HG03025 (cell line): ENCODE measurements around the gene BLCAP.

Experiments used
- ATAC-seq: cut with Tn5 transposase; IDR thresholded peaks from one replicate; pipeline ENCODE4 v1.9.1; 2021; ENCODE audit warnings: mild to moderate bottlenecking, moderate library complexity; ENCODE audit not compliant: unreplicated experiment, low FRiP score

BLCAP gene

DNA sequence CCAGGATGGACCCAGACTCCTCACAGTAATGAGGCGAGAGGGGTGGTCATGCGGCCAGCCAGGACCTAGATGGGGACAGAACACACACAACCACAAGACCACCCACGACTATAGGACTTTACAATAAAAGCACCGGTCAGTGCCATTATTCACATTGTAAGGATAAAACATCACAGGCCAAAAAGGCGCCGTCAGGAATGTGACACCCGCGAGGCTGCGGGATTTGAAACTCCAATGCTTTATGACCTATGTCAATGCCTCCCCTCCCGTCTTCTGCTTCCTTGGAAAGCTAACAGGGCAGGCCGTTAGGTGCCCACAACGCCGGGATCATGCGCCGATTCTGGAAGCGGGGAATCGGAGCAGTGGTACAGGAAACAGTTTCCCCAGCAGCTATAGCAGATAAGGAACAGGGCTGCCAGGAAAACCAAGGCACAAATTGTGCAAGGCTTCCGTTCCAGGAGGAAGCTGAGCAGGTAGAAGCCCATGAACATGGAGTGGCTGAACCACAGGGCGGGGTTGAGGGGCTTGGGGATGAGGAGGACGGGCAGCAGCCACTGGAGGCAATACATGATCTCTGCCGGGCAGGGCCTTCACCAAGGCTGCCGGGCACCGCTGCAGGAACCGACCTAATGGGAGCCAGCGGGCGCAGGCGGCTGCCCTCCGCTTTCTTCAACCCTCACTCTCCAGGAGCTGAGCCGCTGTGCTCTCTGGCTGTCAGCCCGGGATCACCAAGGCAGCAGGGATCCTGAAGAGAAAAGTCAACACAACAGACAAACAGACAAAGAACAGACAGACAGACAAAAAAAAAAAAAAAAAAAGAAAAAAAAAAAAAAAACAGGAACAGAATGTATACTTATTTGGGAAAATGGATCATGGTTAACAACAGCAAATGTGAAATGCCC is 8.8 kb downstream of the BLCAP start:
- ATAC-seq = no peak

DNA sequence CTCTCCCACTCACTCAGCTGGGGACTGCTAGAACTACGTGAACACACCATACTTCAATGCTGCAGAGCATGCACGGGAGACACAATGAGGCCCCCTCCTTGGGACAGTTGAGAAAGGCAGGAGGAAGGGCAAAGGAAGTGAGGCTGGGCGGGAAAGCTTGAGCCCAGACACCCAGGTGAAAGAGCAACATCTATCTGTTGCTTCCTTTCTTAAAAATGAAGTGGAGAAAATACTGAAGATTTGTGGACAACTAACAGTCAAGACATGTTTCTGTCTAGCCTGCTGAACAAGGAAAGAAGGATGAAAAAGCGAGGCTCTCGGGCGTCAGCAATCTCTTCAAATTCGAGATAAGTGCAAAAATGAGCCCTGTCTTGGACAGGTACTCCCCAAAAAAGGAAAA is 9.6 kb downstream of the BLCAP start:
- ATAC-seq = no peak

DNA sequence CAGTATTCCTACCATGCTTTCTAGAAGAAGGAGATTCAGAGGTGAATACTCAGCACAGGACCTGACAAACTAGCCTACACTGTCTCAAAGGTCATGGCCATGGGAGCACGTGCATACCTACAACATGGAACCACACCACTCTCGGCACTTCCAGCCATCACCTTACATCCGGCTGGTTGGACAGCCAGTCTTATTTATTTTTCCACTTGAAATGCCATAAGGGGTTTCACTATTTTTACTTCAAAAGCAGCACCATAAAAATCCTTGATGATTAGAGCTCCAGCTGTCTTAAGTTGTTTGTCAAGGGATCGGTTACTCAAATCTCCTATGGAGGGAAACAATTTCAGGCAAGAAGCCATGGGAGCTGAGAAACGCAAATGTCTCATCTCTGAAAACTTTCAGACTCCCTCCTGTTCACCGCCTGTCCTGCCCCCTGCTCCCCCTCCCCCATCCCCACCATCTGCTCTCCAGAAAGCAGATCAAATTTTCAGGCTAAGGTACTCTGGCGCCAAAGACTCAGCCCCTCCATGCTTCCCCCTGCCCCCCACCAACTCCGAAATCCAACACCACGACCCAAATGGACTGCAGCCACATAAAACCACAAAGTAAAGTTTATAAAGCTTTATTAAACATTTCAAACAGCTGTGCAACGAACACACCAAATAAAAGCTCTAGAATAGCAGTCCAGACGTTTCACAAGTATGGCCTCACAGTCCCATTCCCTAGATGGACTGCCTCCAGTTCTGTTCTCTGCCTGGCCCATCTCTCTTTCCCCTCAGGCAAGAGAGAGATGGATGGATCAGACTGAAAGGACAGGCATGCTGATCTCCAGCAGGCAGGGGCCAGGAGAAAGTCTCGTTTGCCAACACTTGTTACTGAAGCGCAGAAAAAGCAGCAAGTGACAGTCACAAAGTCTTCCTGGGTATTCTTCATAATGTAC is 10.6 kb downstream of the BLCAP start:
- no peak for ATAC-seq

DNA sequence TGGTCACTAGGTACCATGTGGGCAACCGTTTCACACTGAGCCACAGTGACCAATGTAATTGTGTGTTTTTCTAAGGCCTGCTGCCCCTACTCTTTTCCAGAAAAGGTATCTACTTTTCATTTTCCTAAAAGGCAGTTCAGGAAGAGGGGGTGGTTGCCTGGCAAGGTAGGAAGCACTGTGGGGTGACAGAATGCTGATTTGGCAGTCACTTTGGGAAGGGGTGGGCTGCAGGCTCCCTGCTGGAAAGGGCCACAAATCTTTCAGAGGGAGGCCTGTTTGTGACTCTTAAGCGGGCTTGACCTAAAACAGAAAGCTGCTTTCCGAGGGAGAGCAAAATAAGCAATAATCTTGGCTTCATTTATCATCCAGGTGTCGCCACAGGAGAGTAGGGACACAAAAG is 11.8 kb downstream of the BLCAP start:
- ATAC-seq = no peak

DNA sequence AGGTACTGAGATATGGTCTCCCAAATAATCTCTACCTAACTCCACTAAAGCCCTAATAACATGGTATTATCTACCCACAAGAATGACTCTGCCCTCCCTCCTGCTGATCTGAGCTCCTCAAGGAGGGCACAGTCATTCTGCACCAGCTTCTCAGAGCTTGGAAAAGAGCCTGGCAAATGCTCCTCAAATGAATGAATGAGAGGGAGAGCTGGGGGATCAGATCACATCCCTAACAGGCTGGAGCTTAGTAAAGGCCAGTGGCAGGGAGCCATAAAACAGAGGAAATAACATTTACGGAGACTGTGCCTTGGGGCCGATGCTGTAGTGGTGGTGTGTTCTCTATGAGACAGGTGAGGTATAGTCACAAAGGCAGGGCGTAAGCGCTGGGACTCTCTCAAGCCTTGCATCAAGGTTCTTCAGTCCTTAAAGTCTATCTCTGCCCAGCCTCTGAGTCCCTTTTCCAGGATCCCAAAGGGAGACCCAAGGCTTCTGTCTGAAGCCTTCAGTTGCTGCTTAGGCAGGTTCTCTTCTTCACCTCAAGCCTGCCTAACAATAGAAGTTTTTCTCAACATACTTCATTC is 13.8 kb downstream of the BLCAP start:
- ATAC-seq = no peak

DNA sequence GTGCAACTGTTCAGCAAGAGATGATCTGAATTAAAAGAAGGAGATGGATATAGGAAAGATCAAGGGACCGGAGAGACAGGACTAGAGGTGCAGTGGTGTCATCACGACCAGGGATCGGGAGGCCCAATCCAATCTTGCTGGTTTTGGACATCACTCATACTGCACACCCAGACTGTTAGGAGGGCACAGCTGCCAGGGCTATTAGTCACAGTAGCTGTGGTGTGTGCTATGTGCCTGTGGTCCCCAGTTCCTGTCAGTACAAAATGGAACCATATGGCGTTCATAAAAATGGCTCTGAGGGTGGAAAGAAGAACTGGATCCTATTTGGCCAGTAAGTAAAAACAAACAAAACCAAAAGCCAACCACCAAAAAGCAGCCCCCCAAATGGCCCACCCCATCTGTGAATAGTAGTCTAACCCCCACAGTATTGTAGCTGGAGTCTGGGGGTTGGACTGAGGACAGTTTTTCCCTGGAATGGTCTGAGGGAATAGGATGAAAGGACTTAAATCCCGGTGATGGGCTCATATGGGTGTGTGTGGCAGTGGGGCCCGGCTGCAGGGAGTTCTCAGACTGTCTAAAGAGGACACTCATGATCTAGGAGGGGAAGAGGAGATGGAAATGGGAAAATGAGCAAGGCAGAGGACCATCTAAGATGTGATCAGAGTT is 15.9 kb downstream of the BLCAP start:
- ATAC-seq = no peak

DNA sequence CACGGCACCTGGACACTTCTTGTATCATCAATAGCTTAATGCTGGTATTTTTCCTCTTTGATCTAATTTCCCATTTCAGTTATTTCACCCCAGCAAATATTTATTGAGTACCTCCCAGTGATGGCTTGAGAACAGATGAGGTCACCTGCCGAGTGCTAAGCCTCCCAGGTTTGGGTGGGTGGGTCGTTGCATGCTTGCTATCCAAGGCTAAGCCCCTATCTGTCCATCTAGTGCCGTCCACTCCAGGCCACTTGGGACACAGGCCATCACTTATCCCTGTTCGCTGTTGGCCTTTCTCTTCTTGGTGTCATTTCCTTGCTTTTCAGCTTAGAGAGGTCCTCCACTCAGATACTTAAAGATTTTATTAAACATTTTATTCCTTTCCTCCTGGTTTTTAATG is 17.4 kb downstream of the BLCAP start:
- no peak for ATAC-seq

DNA sequence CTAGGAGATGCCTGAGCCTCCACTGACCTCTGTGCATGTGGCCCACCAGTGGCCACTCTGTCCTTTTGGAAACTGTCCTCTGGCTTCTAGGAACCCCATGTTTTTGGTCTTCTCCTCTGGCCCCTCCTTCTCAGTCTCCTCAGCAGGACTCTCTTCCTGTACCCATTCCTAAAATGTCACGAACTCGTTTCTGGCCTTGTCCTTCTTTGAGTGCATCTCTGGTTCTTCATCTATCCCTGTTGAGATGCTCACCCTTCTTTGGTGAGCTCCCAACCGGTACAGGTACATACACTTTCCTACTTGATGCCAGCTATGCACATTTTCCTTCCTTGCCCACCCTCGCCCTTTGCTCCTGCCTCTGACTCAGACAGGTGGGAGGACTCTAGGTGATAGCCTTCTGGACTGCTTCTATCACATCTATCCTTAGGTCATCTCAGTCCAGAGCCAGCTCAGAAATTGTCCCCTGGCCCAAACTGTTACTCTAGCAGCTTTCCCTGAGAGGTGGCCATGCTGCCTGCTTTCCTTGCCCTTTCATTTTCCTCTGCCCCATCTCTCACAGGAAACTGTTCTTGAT is 21.4 kb downstream of the BLCAP start:
- ATAC-seq = no peak

DNA sequence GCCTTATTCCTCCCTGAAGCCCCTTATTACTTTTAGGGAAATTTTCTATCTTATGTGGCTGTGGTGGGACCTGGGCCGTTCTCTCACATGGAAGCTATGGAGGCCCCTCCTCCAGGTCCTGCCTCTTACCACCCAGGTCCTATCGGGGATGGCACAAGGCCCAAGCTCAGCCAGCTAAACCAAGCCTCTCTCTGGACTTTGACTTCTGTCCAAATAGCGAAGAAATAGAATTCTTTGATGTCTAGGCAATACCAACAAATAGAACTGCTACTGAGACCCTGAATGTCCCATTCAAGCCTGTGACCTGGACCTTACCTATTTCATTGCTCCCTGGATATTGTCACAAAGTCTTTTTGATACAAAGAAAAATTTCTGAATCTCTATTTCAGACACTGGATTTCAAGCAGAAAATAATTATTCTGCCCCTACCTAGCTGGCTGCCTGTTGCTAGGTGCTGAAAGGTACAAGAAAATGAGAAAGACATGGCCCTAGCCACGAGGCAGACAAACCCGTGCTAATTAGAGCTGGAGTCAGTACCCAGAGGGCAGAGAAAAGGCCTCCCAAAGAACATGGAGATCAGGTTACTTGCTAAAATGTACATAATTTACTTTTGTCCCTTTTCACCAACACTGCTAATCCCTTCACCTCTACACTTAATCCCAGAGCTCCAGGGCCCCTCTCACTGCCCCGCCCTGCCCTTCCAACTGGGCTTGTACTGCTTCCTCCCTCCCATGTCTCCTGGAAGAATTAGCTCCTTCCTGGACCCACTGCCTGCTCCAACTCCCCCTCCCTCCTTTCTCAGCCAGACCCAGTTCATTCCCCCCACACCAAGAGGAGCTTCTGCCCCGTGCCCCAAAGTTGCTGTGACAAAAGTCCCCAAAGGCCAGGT is 22.2 kb downstream of the BLCAP start:
- no peak for ATAC-seq

DNA sequence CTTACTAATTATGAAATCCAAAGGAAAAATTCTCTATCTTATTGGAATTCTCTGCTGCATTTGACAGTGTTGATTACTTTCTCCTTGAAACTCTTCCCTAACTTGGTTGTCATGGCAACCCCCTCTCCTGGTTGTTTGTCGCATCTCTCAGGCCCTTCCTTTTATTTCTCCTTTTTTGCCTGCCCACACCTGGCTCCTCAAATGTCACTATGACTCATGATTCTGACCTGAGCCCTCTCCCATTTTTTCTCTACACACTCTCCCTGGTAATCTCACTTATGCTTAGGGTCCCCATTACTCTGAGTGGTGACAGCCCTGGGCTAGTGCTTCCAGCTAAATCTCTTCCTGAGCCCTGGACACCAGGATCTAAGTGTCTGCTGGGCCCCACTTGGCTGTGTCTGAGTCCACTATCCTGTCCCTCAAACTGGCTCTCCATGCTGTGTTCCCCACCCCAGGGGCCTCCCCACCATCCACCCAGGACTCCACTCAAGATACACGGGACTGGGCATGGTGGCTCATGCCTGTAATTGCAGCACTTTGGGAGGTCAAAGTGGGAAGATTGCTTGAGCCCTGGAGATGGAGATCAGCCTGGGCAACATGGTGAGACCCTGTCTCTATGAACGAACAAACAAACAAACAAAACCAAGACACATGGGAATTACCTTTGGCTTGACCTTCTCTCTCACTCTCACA is 23.1 kb downstream of the BLCAP start:
- ATAC-seq = no peak

DNA sequence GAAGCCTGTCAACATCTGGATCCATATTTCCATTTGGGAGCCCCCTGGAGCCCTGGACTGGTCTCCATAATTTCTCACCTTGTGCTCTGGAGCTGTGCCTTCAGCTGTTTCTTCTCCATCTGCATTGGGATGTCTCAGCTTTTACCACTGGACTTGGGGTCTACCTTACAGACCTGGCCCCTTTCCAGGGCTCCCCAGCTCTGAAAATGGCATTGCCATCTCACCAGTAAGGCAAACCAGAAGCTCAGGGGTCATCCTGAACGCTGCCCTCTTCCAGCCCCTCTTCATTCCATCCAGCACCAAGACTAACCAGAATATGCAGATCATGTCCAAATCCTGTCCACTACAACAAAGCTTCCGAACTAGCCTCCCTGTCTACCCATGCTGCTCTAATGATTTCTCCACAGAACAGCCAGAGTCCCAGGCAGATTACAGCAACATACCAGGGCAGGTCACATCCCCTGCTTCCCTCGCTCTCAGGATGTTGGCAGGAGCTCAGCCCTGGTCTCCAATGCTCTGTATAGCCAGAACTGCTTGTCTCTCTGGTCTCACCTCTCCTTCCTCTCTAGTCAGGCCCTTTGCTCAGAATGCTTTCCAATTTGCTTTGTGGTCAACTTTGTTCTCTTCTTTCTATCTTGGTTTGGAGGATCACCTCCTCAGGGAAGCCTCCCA is 24.3 kb downstream of the BLCAP start:
- ATAC-seq = no peak

DNA sequence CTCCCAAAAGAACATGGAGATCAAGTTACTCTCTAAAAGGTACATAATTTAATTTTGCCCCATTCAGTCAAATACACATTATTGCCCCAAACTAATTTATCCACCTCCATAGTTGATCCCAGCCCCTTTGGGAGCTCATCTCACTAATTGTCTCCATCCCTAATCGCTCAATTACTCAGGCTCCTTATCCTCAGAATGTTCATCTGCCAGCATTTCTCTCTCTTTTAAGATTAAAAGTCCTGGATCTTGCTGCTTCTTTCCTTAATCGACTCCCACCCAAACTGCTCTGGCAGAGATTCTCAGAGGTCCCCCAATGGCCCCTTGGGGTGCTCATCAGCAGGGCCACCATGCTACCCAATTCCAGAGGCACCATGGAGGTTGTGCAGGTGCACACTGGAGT is 25.0 kb downstream of the BLCAP start:
- no peak for ATAC-seq

DNA sequence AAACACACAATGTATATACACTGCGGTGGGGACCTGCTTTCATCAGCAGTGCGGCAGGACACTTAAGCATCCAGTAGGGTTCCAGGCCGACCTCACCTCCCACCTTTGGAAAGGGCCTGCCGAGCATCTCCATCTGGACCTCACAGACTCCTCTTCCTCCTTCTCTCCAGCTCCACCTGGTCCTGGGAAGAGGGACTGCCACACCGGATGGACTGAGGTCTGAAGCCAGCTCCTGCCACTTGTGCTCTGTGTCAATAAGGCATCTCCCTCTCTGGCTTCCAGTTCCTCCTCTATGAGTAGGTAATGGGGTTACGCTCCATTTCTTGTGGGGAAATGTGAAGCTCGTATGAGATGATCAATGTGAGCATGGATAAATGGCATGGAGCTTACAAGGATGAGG is 25.7 kb downstream of the BLCAP start:
- ATAC-seq = no peak

DNA sequence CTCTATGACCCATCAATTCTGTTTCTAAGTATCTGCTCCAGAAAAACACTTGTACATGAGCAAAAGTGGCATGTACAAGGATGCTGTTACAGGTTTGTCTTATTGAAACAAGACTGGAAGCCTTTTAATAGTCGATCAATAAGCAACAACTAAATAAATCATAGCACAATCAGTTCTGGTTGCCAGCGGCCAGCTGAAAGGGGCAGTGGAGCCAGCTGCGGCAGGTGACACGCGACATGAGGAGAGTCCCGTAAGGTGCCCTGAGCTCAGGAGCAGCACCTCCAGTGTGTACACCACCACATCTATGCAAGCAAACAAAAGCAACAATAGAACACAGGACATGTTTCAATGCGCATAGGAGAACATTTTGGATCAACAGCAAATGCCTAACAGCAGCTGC is 27.4 kb downstream of the BLCAP start:
- no peak for ATAC-seq

DNA sequence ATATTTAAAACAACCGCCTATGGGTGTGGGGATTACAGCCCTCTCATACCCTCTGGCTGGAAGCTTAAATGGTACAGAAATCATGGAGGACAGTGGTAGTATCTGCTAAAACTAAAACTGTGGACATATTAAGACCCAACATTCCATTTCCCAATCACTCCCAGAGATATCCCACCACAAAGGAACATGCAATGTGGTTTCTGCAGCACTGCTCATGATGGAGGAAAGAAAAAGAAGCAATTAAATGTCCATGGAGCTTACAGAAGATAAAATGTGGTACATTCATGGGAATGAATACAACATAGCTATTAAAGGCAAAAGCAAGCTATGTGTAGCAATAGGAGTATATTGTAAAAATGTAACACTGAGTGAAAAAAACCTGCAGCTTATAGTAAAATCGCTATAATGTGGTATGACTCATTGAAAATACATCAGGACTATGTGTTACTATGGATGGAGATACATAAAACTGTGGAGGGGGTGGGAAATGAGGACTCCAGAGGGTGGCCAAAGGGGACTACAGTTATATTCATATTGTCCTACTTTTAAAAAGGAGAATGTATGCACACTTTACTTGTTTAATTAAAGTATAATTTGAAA is 29.5 kb downstream of the BLCAP start:
- no peak for ATAC-seq

DNA sequence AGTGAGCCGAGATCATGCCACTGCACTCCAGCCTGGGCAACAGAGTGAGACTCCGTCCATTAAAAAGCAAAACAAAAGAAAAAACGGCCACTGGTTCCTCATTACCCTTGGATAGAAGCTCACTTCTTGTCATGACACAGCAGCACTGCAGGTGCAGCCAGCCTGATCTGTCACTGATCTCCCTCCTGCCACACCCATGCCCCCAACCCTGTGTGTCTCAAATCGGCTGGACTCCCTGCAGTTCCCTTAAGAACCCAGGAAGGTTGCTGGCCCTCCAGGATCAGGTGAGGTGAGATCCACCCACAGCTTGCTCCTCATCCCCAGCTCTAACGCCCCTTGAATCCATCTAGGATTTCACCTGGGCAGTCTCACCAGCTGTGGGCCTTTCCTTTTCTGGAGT is 32.9 kb downstream of the BLCAP start:
- no peak for ATAC-seq

DNA sequence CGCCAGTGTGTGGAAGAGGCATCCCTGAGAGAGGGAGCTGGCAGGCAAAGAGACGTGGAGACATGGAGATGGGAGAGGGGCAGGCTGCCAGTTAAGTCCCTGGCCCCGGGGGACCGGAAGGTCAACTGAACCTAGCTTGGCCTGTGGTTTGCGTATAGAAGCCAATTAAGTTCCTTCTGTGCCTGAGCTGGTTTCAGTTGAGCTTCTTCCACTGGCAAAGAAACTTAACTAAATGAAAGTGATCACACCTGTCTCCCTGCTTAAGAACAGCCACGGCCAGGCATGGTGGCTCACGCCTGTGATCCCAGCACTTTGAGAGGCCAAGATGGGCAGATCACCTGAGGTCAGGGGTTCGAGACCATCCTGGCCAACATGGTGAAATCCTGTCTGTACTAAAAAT is 33.4 kb downstream of the BLCAP start:
- no peak for ATAC-seq

DNA sequence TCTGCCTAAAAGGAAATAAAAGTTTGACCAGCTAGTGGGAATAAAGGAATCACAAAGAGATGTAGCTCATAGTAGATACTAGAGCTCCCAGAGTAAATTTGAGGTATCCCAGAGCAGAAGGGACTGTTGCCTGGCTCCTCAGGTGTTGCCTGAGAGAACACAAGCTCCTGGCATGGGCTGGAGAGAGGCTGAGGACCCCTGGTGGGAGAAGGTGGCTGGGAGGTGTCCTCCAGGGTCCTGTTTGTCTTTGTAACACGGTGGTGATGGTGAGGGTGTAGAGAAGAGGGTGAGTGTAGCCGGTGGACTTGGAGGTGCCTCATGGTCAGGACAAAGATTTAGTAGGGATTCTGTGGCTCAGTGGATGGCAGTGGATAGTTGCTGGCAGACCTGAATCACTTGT is 34.7 kb downstream of the BLCAP start:
- no peak for ATAC-seq
